GM03348 (cell line): ENCODE measurements around the gene HDAC8.
A peak's percentile ranks its signal among the peaks of the same experiment; 100 is the strongest.
"Not testable (repeated sequence)": the region's sequence is repeated elsewhere in the genome, so short reads cannot be mapped to it uniquely, and the experiment has no call there.

Source experiments
- DNase-seq: peaks from one replicate; pipeline ENCODE4 v3.0.0; 2012; ENCODE audit warnings: low spot score

Gene HDAC8

GRCh38 chrX:72372735-72373134 lies 199.9 kb downstream of the HDAC8 start:
- no peak for DNase-seq

DNA sequence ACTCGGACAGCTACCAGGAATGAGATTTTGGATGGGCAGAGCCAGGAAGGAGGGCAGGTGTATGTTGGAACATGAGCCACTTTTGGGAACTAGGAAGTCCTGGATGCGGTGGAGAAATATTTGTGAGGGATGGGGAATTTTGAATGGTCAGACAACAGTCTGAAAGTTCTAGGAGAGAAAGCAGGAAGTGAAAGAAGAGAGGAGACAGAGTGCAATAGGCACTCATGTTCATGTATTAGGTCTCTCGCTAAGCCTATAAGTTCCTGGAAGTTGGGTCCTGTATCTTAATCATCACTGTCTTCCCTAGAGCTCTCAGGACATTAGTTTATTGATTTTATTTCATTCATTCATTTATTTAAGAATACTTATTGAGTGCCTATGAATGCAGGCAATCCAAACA lies 201.2 kb downstream of the HDAC8 start:
- no peak for DNase-seq

GRCh38 chrX:72368796-72369195 lies 203.8 kb downstream of the HDAC8 start:
- DNase-seq: no peak

DNA sequence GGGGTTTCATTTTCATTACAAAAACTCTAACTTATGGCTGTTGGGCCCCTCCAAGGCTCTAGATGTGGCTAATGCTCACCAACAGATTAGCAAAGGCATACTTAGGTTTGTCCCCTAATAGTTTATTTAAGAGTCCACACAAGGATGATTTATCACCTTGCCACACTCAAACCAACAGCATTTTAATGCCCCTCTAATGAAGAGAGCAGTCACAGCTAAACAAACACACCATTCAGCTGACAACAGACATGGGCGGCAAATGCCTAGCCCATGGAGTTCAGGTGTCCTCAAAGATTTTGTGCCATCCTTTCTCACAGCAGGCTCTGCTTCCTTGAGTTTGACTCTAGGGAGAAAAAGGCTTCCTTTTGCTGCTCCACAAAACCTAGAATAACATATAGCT lies 205.1 kb downstream of the HDAC8 start:
- no peak for DNase-seq

DNA sequence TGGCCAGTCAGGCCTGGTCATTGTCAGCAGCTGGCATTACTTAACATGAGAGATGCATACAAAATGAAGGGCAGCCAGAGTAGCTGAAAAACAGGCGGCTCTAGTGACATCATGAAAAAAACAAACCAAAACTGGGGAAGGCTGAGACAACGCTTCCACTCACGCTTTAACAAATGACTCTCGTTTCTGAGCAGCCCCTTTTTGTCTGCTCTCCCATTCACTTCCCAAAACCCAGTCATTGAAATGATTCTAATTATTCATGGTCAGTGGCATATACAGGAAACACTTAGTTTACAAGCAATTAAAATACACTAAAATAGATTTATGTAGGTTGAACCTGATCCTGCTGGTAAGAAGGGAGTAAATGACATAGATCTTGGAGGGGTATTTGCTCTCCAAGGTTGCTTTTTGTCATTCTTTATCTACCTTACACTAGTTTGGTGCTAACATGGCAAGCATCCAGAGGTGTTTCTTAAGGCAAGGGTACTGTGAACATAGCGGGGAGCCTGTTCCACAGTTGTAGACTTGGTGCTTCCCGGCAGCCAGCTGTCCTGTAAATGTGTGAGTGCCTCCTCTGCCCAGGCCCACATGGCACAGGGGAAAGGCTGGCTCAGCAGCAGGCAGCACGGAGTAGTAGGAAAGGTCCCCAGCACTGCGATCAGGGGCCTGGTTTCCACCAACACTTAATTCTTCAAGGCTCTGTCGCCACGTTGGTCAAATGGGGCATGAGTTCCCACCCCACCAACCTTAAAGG lies 205.8 kb downstream of the HDAC8 start:
- no peak for DNase-seq

- DNase-seq: no peak
Measured at GRCh38 chrX:72366178-72366577, 206.5 kb downstream of the HDAC8 start.

GRCh38 chrX:72365126-72365525 lies 207.5 kb downstream of the HDAC8 start:
- DNase-seq: no peak

GRCh38 chrX:72360326-72360725 lies 212.3 kb downstream of the HDAC8 start:
- no peak for DNase-seq

DNA sequence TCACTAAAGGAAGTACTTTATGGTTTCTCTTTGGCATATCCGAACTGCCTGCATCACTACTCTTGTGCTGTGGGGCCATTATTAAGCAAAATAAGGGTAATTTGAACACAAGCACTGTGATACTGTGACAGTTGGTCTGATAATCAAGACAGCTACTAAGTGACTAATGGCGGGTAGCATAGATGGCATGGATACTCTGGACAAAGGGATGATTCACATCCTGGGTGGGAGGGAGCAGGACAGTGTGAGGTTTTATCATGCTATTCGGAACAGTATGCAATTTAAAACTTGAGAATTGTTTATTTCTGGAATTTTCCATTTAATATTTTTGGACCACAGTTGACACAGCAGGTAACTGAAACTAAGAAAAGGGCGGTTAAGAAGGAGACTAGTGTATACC lies 214.3 kb downstream of the HDAC8 start:
- DNase-seq: peak; percentile 23

- no peak for DNase-seq
Measured at GRCh38 chrX:72352786-72353185, 219.9 kb downstream of the HDAC8 start.

- peak; percentile 20 for DNase-seq
Measured at GRCh38 chrX:72351606-72352334, 220.9 kb downstream of the HDAC8 start.

DNA sequence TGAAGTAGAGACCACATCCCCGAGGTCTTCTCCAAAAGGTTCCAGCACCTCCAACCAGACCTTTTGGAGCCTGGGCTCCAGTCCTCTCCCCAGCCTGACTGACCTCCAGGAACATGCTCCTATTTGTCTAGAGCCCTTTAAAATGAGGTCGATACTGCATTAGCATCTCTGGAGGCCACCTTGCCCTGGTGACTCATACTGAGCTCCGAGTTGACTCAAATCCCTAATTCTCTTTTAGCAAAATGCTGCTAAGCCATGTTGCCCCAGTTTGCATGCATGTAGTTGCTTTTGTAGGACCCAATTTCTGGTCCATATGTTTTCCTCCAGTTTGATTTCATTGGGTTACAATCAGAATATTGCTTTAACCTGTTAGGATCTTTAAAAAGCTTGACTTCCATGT lies 223.5 kb downstream of the HDAC8 start:
- no peak for DNase-seq

- DNase-seq: no peak
Measured at GRCh38 chrX:72348247-72348979, 224.2 kb downstream of the HDAC8 start.

DNA sequence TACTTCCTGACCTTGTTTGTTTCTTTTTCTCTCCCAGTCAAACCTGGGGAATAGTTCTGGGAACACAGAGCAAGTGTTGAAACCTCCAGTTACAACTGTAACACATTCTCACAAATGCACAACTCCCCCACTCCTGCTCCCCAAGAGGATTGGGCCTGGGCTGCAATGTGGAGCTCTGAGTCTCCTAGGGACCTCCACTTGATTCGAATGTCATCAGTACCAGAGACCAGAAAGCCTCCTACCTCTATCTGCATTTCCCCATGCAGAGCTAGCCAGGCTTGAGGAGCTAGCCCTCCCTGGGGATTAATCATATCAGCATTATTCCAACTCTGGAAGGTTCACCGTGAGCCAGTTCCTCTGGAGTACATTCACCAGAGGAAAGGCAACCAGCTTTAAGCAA lies 225.3 kb downstream of the HDAC8 start:
- no peak for DNase-seq

GRCh38 chrX:72346302-72346949 lies 226.2 kb downstream of the HDAC8 start:
- no peak for DNase-seq

GRCh38 chrX:72340626-72341025 lies 232.0 kb downstream of the HDAC8 start:
- no peak for DNase-seq

DNA sequence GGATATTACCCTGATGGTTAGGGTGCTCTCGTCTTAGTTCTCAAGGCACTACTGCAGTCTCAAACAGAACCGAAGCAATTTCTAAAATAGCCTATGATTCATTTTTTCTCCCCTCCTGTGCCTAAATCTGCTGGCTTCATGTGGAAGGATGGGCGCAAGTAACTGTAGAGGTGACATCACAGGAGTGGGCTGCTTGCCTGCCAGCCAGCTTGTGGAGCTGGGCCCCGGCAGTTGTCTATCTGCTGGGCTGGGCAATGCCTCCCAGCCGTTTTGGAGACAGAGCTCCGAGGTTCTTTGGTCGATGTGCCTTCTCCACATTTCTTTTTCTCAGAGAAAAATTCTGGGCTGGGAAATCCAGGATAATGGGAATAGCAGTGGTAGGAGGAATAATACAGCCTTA lies 232.6 kb downstream of the HDAC8 start:
- DNase-seq: no peak

GRCh38 chrX:72330131-72330530 lies 242.5 kb downstream of the HDAC8 start:
- DNase-seq: no peak

GRCh38 chrX:72326605-72327300 lies 245.9 kb downstream of the HDAC8 start:
- DNase-seq: no peak

DNA sequence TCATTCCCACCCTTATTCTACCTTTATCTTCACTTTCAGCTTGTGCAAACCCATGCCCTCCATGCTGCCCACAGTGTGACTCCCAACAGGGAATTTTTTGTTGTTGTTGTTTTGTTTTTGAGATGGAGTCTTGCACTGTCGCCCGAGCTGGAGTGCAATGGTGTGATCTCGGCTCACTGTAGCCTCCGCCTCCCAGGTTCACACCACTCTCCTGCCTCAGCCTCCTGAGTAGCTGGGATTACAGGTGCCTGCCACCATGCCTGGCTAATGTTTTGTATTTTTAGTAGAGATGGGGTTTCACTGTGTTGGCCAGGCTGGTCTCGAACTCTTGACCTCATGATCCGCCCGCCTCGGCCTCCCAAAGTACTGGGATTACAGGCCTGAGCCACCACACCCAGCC lies 253.0 kb downstream of the HDAC8 start:
- not testable (repeated sequence) for DNase-seq

GRCh38 chrX:72317139-72317538 lies 255.5 kb downstream of the HDAC8 start:
- DNase-seq: no peak
